Activated CD4-positive, alpha-beta T cell treated with anti-CD3 and anti-CD28 coated beads, Interleukin-2, amount 50 U/mL, for 24 hours (primary cell): ENCODE data around the gene HDLBP.
"Not testable (repeated sequence)": the region's sequence is repeated elsewhere in the genome, so short reads cannot be mapped to it uniquely, and the experiment has no call there.

ENCODE experiments used
- DNase-seq, 2 donors: peaks; one replicate each; pipeline ENCODE4 v3.0.0-alpha.2; 2020; ENCODE audit warnings: low read depth in 1 of 2, low spot score in 1 of 2

Gene HDLBP

GRCh38 chr2:241339839-241340630, 24.6 kb upstream of the HDLBP start:
- DNase-seq = no peak

GRCh38 chr2:241334813-241335212, 19.3 kb upstream of the HDLBP start:
- DNase-seq = no peak

GRCh38 chr2:241330616-241330981, 15.1 kb upstream of the HDLBP start:
- no peak for DNase-seq

- DNase-seq = no peak
These were observed 14.5 kb upstream of the HDLBP start for GRCh38 chr2:241329669-241330615.

- no peak for DNase-seq
These were observed 9.8 kb upstream of the HDLBP start for GRCh38 chr2:241325257-241325656.

GRCh38 chr2:241324775-241325174, 9.3 kb upstream of the HDLBP start:
- no peak for DNase-seq

GRCh38 chr2:241323778-241324177, 8.3 kb upstream of the HDLBP start:
- no peak for DNase-seq

- DNase-seq = no peak
These were observed 6.4 kb upstream of the HDLBP start for GRCh38 chr2:241321886-241322285.

GRCh38 chr2:241321033-241321432, 5.6 kb upstream of the HDLBP start:
- no peak for DNase-seq

- DNase-seq = no peak
These were observed 4.9 kb upstream of the HDLBP start for GRCh38 chr2:241320394-241320793.

GRCh38 chr2:241318830-241319229, 3.4 kb upstream of the HDLBP start:
- DNase-seq = not testable (repeated sequence)

- DNase-seq = no peak
These were observed 1.9 kb upstream of the HDLBP start for GRCh38 chr2:241317391-241317790.

GRCh38 chr2:241316825-241317224, 1.4 kb upstream of the HDLBP start:
- no peak for DNase-seq

- peak in 1 of 2 donors; percentile 53 for DNase-seq
These were observed 583 bp upstream of the HDLBP start, which contains the start of gene SEPTIN2 for GRCh38 chr2:241315879-241316631. Gene SEPTIN2 (plus strand): TSS chr2:241315925. CDS start chr2:241324233, 8,308 bp downstream.

GRCh38 chr2:241314226-241315092, 1.0 kb downstream of the HDLBP start:
- DNase-seq = no peak

- DNase-seq = no peak
These were observed 1.9 kb downstream of the HDLBP start for GRCh38 chr2:241313543-241314095.

- DNase-seq = no peak
These were observed 3.4 kb downstream of the HDLBP start for GRCh38 chr2:241312082-241312481.

GRCh38 chr2:241310917-241311566, 4.4 kb downstream of the HDLBP start:
- no peak for DNase-seq

GRCh38 chr2:241309684-241310117, 5.8 kb downstream of the HDLBP start:
- DNase-seq = peak; percentile 32 to 66
